Neuronal stem cell (in vitro differentiated cells): Measurements from ENCODE around the gene TMED10.

Source experiments
- DNase-seq: peaks from one replicate; pipeline ENCODE4 v3.0.0-alpha.2; 2013; ENCODE audit warnings: low spot score
- H2AFZ ChIP-seq: one replicate; pipeline ENCODE4 v1.6.1; 2013; ENCODE audit warnings: mild to moderate bottlenecking, low read length, inconsistent platforms
- H2AK5ac ChIP-seq: 2 replicates; pipeline ENCODE4 v1.6.1; 2013; ENCODE audit warnings: low read depth, mild to moderate bottlenecking, inconsistent platforms, low read length, moderate library complexity, mixed read lengths
- H2BK120ac ChIP-seq: 2 replicates; pipeline ENCODE4 v1.6.1; 2013; ENCODE audit warnings: low read depth, mild to moderate bottlenecking, inconsistent platforms, low read length, moderate library complexity, mixed read lengths
- H2BK12ac ChIP-seq: one replicate; pipeline ENCODE4 v1.6.1; 2013; ENCODE audit warnings: low read length, inconsistent platforms
- H2BK15ac ChIP-seq: 2 replicates; pipeline ENCODE4 v1.6.1; 2013; ENCODE audit warnings: mild to moderate bottlenecking, low read length, inconsistent platforms, mixed read lengths
- H2BK5ac ChIP-seq: one replicate; pipeline ENCODE4 v1.6.1; 2013; ENCODE audit warnings: inconsistent platforms, mild to moderate bottlenecking, low read length, moderate library complexity
- H3K14ac ChIP-seq: one replicate; pipeline ENCODE4 v1.6.1; 2013; ENCODE audit warnings: low read length, inconsistent platforms
- H3K18ac ChIP-seq: 2 replicates; pipeline ENCODE4 v1.6.1; 2013; ENCODE audit warnings: low read length, inconsistent platforms
- H3K23ac ChIP-seq: 2 replicates; pipeline ENCODE4 v1.6.1; 2013; ENCODE audit warnings: low read depth, mild to moderate bottlenecking, mixed read lengths, low read length, inconsistent platforms; ENCODE audit not compliant: poor library complexity
- H3K27ac ChIP-seq: replicated peaks from 3 replicates; pipeline ENCODE4 v1.5.1; 2013; ENCODE audit warnings: low read length, inconsistent platforms
- H3K27me3 ChIP-seq, 3 experiments: 2 replicates each; pipeline ENCODE4 v1.6.1; 2013; ENCODE audit warnings: low read length in 3 of 3, mild to moderate bottlenecking in 2 of 3, inconsistent platforms in 1 of 3, low read depth in 1 of 3, mixed read lengths in 1 of 3, moderate library complexity in 1 of 3; ENCODE audit not compliant: control insufficient read depth in 3 of 3, insufficient read depth in 3 of 3
- H3K36me3 ChIP-seq, 2 donors: replicated peaks in 1 of 2; 2 replicates each; pipeline ENCODE4 v1.6.1; 2013; ENCODE audit warnings: low read length in 2 of 2; ENCODE audit not compliant: control insufficient read depth in 2 of 2, insufficient read depth in 2 of 2
- H3K4ac ChIP-seq: 2 replicates; pipeline ENCODE4 v1.6.1; 2013; ENCODE audit warnings: inconsistent platforms, mild to moderate bottlenecking, low read length, moderate library complexity
- H3K4me1 ChIP-seq, 2 donors: 1 replicate in 1 of 2; 2 replicates in 1 of 2; pipeline ENCODE4 v1.6.1; 2013; ENCODE audit warnings: low read length in 2 of 2, low read depth in 1 of 2; ENCODE audit not compliant: control insufficient read depth in 2 of 2, insufficient read depth in 1 of 2
- H3K4me2 ChIP-seq: one replicate; pipeline ENCODE4 v1.6.1; 2013; ENCODE audit warnings: mild to moderate bottlenecking, low read length, inconsistent platforms; ENCODE audit not compliant: insufficient read depth, poor library complexity, severe bottlenecking
- H3K4me3 ChIP-seq, 2 donors: 2 replicates each; pipeline ENCODE4 v1.5.1; 2013; ENCODE audit warnings: low read length in 2 of 2, mild to moderate bottlenecking in 2 of 2, inconsistent platforms in 1 of 2, moderate library complexity in 1 of 2
- H3K79me1 ChIP-seq: one replicate; pipeline ENCODE4 v1.6.1; 2013; ENCODE audit warnings: low read depth, mild to moderate bottlenecking, inconsistent platforms, low read length, moderate library complexity
- H3K9ac ChIP-seq: one replicate; pipeline ENCODE4 v1.6.1; 2013; ENCODE audit warnings: mild to moderate bottlenecking, low read depth, low read length, inconsistent platforms; ENCODE audit not compliant: poor library complexity
- H3K9me3 ChIP-seq, 2 donors: replicated peaks in 1 of 2; 2 replicates each; pipeline versions ENCODE3 to v1.6.1; 2013; ENCODE audit warnings: low read length in 2 of 2, mild to moderate bottlenecking in 2 of 2, inconsistent platforms in 1 of 2, low read depth in 1 of 2, mixed read lengths in 1 of 2, moderate library complexity in 1 of 2; ENCODE audit not compliant: control insufficient read depth in 2 of 2, insufficient read depth in 1 of 2
- H4K8ac ChIP-seq: one replicate; pipeline ENCODE4 v1.6.1; 2013; ENCODE audit warnings: low read depth, mild to moderate bottlenecking, inconsistent platforms, low read length, moderate library complexity
- H4K91ac ChIP-seq: one replicate; pipeline ENCODE4 v1.6.1; 2013; ENCODE audit warnings: low read length, low read depth, mild to moderate bottlenecking, inconsistent platforms; ENCODE audit not compliant: poor library complexity
- WGBS, 2 donors: extraction: QIAGEN DNeasy Blood & Tissue Kit; methylation state at CpG; one replicate each; pipeline ENCODE4 v1.1.7; 2013; ENCODE audit warnings: missing lambda C conversion rate in 2 of 2, mixed read lengths in 1 of 2; ENCODE audit not compliant: insufficient read length in 2 of 2, insufficient replicate concordance in 1 of 2; ENCODE audit errors: extremely low coverage in 2 of 2; 5-methylcytosine and 5-hydroxymethylcytosine counted together

The TMED10 gene

GRCh38 chr14:75095690-75096089 lies 80.7 kb downstream of the TMED10 start:
- no peak overlapping the region for H3K23ac ChIP-seq
- H3K9ac ChIP-seq: no peak overlapping the region
- no peak for DNase-seq
- no peak overlapping the region for H3K27ac ChIP-seq
- H4K8ac ChIP-seq: no peak overlapping the region
- H3K36me3 ChIP-seq: peaks cover 17 to 63% of the 10 kb centered on the region in 2 donors
- no peak overlapping the region for H3K14ac ChIP-seq
- H2AK5ac ChIP-seq: no peak overlapping the region
- H2BK5ac ChIP-seq: no peak overlapping the region
- no peaks in the 10 kb centered on the region for H3K9me3 ChIP-seq
- no CpG with 5 or more reads among the region's 4 CpGs for WGBS, 2 donors
- no peak overlapping the region for H2BK120ac ChIP-seq
- no peak overlapping the region for H2BK15ac ChIP-seq
- H3K4ac ChIP-seq: no peak overlapping the region
- no peaks in the 10 kb centered on the region for H3K27me3 ChIP-seq
- no peaks in the 10 kb centered on the region for H3K79me1 ChIP-seq
- no peak overlapping the region for H2AFZ ChIP-seq
- H3K4me3 ChIP-seq: no peak overlapping the region
- H3K18ac ChIP-seq: no peak overlapping the region
- H4K91ac ChIP-seq: no peak overlapping the region
- H3K4me1 ChIP-seq: peaks cover 0 to 4% of the 10 kb centered on the region in 2 donors
- no peak overlapping the region for H3K4me2 ChIP-seq
- H2BK12ac ChIP-seq: no peak overlapping the region

DNA sequence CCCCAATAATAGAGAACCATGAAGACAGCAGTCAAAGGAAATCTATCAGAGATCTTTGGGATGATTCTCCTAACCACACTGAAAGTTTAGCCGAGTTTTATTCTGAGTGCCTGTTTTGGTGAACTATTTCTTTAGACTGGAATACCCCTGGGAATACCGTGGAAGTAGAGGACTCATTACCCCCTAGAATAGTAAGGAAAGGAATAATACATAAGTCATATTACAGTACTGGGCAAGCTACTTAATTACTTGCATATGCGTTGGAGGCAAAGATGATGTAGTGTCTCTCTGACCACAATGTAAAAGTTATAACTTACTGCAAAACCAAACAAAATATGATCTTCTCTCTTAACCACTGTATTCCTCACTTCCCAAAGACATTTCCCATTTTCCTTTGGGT lies 81.5 kb downstream of the TMED10 start:
- WGBS, 2 donors: no CpG with 5 or more reads among the region's 3 CpGs
- Histone ChIP-seq H2AFZ (no peak overlapping the region), H3K27me3 (no peaks in the 10 kb centered on the region), H2BK120ac (no peak overlapping the region), H2BK5ac (no peak overlapping the region), H3K4me2 (no peak overlapping the region), H3K14ac (no peak overlapping the region), H3K4me3 (no peak overlapping the region), H3K9ac (no peak overlapping the region), H3K4me1 (peaks cover 0 to 4% of the 10 kb centered on the region in 2 donors), H3K18ac (no peak overlapping the region), H3K4ac (no peak overlapping the region), H4K8ac (no peak overlapping the region), H3K36me3 (peaks cover 17 to 64% of the 10 kb centered on the region in 2 donors), H3K27ac (no peak overlapping the region), H2BK12ac (no peak overlapping the region), H3K79me1 (no peaks in the 10 kb centered on the region), H2AK5ac (no peak overlapping the region), H3K23ac (no peak overlapping the region), H3K9me3 (no peaks in the 10 kb centered on the region), H2BK15ac (no peak overlapping the region), H4K91ac (no peak overlapping the region)
- no peak for DNase-seq

GRCh38 chr14:75092698-75093097 lies 83.7 kb downstream of the TMED10 start:
- Histone ChIP-seq H3K4me1 (peaks cover 0 to under 1% of the 10 kb centered on the region in 2 donors), H2AFZ (no peak overlapping the region), H3K79me1 (no peaks in the 10 kb centered on the region), H2BK120ac (no peak overlapping the region), H3K9ac (no peak overlapping the region), H3K14ac (no peak overlapping the region), H4K91ac (no peak overlapping the region), H2AK5ac (no peak overlapping the region), H3K4me2 (no peak overlapping the region), H2BK15ac (no peak overlapping the region), H2BK12ac (no peak overlapping the region), H2BK5ac (no peak overlapping the region), H3K4ac (no peak overlapping the region), H3K27ac (no peak overlapping the region), H3K9me3 (no peaks in the 10 kb centered on the region), H3K23ac (no peak overlapping the region), H3K4me3 (no peak overlapping the region), H3K27me3 (no peaks in the 10 kb centered on the region), H3K36me3 (peaks cover 14 to 59% of the 10 kb centered on the region in 2 donors), H3K18ac (no peak overlapping the region), H4K8ac (no peak overlapping the region)
- no peak for DNase-seq
- no CpG with 5 or more reads among the region's 2 CpGs for WGBS, 2 donors

DNA sequence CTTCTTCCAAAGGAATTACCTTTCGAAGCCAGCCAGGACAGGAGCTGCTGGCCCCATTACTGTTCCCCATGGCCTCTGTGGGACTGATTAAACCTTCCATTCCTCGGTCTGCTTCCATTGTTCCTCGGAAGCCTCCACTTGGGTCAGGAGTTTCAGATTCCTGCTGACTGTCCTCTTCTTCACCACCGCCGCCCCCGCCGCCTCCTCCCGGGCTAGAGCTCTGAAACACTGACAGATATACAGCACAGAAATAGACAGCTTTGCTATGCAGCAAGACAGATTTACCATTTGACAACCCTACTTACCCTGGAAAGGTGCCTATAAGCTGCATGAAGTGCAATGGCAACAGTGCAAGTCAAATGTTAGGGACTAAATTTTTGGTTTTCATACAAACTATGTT lies 85.2 kb downstream of the TMED10 start:
- no peak overlapping the region for H2BK12ac ChIP-seq
- no peak overlapping the region for H2BK15ac ChIP-seq
- no peak overlapping the region for H3K18ac ChIP-seq
- no peak overlapping the region for H3K9ac ChIP-seq
- peaks cover 18 to 57% of the 10 kb centered on the region in 2 donors for H3K36me3 ChIP-seq
- no peak overlapping the region for H3K4me3 ChIP-seq
- no peaks in the 10 kb centered on the region for H3K9me3 ChIP-seq
- no peak overlapping the region for H2AFZ ChIP-seq
- H3K14ac ChIP-seq: no peak overlapping the region
- WGBS, 2 donors: no CpG with 5 or more reads among the region's 8 CpGs
- no peaks in the 10 kb centered on the region for H3K27me3 ChIP-seq
- H4K91ac ChIP-seq: no peak overlapping the region
- H3K4me2 ChIP-seq: no peak overlapping the region
- no peaks in the 10 kb centered on the region for H3K79me1 ChIP-seq
- H3K4me1 ChIP-seq: no peaks in the 10 kb centered on the region
- no peak overlapping the region for H3K4ac ChIP-seq
- H4K8ac ChIP-seq: no peak overlapping the region
- DNase-seq: no peak
- H2BK5ac ChIP-seq: no peak overlapping the region
- H3K27ac ChIP-seq: no peak overlapping the region
- no peak overlapping the region for H2AK5ac ChIP-seq
- no peak overlapping the region for H3K23ac ChIP-seq
- no peak overlapping the region for H2BK120ac ChIP-seq
